GM18909 (cell line): ENCODE measurements around the gene ATP5PD.
A peak's percentile ranks its signal among the peaks of the same experiment; 100 is the strongest.
"Not testable (repeated sequence)": the region's sequence is repeated elsewhere in the genome, so short reads cannot be mapped to it uniquely, and the experiment has no call there.

Source experiments
- ATAC-seq: cut with Tn5 transposase; IDR thresholded peaks from one replicate; pipeline ENCODE4 v1.9.1; 2021; ENCODE audit warnings: mild to moderate bottlenecking; ENCODE audit not compliant: unreplicated experiment, poor library complexity

ATP5PD gene

DNA sequence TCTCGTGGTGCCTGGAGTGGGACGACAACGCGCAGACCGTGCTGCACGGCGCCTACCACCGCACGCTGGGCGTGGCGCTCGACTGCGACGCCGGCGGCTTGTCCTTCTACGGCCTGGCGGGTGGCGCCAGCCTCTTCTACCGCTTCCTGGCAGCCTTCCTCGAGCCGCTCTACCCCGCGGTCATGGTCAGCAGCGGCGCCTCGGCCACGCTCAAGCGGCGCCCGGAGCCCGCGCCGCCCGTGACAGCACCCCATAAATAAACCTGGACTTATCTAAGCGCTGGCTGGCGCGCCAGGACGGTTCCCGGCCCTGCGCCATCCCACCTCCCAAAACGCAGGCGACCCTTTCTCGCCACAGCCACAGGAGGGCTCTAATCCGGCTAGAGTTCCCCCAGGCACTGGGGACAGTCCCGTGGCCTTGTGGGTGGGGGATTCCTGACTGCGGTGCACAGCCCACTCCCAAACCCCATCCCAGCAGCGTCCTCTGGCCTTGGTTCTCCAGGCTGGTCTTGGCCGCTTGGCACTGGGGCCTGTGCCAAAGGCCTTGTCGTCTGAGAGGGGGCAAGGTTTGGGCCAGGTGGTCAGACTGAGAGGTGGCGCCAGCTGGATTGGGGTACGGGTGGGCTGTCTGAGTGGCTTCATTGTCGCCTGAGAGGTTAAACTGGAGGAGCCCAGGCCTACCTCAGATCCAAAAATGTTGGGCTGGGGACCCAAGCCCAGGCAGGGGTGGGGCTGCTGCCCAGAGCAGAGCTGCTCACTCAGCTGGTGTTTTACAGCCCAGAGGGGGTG lies 30.9 kb upstream of the ATP5PD start:
- peak; percentile 44 for ATAC-seq

DNA sequence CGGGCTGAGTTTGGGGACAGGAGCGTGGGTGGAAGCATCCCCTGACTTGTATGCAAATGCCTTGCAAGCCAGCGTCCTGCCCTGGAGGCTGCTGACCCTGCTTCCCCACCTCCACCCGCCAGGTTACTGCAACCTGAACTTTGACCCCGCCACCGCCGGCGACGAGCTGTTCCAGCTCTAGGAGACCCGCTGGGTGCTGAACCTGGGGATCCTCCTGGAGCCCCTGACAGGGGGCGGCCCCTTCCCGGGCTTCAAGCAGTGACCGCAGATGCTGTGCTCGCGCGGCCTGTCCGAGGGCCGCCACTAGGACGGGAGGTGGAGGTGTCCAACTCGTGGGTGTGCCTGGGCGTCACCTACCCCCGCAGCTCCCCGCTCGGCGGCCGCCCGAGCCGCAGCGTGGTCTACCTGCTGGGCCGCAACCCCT lies 30.3 kb upstream of the ATP5PD start:
- ATAC-seq: no peak

DNA sequence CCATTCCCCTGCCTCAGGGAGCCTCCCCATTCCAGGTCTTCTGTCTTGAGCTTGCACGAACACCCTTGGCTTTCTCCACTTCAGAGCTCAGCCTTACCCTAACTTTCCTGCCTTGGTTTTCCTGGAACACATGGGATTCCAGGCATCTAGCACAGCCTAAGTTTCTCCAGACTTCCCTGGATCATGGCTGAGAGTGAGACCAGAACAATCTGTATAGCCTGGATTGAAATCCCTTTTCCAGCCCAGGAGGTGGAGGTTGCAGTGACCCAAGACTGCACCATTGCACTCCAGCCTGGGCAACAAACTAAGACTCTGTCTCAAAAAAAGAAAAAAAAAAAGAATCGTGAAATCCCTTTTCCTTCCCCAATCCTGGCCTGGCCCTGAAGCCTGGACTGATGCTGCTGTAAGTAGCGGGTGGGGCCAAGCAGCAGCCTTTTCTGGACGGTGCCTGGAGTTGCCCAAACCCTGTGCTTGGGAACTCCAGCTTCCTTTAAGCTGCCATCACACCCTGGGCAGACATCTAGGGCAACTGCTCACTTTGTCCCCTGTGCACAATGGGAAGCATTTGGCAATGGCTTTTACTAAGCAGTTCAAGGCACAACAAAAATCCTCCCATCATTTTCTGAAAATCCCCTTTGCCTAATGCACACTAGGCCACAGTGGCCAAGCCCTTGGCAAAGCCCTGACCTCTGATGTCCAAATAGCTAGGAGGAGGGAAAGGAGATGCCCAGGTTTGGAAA lies 29.0 kb upstream of the ATP5PD start:
- no peak for ATAC-seq

DNA sequence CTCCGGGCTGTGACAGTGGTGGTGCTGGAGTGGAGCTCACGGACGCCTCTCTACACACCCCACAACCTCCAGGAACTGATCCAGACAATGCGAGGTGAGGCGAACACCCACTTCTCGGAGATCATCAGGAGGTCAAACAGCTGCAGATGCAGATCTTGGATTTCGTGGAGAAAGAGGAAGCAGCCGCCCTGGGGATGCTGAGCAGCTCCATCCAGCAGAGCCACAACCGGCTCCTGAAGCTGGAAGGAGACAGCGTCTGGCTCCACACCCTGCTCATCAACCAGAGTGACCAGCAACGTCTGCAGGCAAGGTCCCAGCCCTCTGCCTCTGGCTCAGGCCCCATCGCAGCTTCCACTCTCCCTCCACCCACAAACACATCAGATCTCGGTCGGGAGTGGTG lies 27.8 kb upstream of the ATP5PD start:
- no peak for ATAC-seq

DNA sequence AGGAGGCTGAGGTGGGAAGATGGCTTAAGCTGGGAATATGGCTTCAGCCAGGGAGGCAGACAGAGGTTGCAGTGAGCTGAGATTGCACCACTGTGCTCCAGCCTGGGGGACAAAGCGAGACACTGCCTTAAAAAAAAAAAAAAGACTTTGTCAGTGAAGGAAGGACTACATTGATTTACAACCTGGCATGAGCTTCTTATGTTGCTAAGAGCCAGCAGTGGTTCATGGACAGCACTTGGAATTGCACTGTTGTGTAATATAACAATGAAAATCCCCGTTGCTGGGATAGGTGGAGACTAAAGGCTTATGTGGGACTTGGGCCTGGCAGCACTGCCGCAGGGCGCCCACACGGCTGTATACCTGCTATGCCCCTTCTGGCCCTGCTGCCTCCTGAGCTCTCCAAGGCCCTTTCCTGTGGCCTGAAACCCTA lies 26.9 kb upstream of the ATP5PD start:
- no peak for ATAC-seq

DNA sequence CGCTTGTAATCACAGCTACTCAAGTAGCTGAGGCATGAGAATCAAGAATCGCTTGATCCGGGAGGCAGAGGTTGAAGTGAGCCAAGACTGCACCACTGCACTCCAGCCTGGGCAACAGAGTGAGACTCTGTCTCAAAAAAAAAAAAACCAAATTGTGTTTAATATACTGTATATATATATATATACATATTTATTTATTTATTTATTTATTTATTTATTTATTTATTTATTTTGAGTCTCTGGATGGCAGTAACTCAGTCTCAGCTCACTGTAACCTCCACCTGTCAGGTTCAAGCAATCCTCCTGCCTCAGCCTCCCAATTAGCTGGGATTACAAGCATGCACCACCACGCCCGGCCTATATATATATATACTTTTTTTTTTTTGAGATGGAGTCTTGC lies 26.1 kb upstream of the ATP5PD start:
- ATAC-seq: not testable (repeated sequence)

DNA sequence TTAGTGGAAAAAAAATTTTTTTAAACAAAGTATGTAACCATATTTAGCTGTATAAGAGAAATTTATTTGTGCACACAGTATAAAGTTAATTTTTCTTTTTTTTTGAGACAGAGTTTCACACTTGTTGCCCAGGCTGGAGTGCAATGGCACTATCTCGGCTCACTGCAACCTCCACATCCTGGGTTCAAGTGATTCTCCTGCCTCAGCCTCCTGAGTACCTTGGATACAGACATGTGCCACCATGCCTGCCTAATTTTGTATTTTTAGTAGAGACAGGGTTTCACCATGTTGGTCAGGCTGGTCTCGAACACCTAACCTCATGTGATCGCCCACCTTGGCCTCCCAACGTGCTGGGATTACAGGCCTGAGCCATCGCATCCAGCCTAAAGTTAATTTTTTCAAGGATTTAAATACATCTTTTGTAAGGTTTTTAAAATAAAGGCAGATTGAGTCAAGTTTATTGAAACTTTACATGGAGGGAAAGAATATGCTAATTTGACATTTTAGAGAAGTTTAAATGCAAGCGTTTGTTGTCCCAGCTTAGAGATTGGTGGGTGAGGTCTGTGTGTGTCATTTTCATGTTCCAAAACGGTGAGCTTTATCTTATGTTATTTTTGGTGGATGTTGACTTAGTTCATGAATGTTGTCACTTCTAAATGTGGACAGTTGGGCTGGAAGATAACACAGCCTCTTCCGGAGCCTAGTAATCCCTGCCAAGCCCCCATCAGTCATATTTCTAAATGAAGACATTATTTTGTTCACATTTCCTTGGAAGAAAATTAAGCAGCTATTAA lies 24.9 kb upstream of the ATP5PD start:
- not testable (repeated sequence) for ATAC-seq

DNA sequence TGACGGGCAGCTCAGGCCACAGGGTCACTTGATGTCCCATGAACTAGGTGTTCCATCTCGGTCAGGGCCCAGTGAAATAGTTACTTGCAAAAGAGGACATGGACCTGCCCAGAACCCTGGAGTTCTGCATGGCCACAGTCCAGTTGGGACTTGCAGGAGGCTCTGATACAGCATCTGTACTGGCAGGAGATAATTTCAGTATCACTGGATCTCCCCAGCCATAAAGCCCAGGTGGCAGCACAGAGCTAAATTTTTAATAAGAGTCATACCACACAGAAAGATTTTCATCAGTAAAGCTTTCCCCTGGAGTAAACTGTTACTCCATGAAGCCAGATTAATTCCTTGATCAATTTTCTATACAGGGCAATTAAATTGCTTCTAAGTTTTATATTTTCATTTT lies 23.0 kb upstream of the ATP5PD start:
- no peak for ATAC-seq

DNA sequence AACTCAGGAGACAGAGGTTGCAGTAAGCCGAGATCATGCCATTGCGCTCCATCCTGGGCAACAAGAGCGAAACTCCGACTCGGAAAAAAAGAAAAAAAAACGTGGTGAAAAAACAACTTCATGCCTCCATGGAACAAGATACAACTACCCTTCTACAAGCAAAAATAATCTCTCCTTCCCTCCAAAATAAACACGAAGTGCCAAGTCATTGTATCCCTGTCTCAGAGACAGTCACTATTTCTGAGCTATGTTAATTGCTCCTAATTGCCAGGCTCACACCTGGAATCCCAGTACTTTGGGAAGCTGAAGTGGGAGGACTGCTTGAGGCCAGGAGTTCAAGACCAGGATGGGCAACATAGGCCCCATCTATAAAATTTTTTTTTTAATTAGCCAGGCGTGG lies 22.0 kb upstream of the ATP5PD start:
- ATAC-seq: no peak

DNA sequence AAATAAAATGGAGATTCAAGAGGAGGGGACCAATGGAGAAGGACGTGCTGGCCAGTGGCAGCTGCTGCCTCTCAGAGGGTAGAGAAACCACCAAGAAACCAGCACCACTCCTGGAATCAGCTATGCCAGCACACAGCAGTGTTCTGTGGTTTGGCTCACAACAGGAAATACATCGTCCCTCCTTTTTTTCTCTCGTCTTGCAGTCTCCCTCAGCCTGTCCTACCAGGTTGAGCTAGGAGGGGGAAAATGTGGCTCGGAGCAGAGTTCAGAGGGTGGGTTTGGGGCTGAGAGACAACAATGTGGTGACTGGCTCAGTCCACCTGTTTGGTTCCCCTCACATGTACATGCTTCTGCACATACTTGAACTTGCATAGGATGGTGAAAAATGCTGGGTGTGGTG lies 21.1 kb upstream of the ATP5PD start:
- no peak for ATAC-seq

DNA sequence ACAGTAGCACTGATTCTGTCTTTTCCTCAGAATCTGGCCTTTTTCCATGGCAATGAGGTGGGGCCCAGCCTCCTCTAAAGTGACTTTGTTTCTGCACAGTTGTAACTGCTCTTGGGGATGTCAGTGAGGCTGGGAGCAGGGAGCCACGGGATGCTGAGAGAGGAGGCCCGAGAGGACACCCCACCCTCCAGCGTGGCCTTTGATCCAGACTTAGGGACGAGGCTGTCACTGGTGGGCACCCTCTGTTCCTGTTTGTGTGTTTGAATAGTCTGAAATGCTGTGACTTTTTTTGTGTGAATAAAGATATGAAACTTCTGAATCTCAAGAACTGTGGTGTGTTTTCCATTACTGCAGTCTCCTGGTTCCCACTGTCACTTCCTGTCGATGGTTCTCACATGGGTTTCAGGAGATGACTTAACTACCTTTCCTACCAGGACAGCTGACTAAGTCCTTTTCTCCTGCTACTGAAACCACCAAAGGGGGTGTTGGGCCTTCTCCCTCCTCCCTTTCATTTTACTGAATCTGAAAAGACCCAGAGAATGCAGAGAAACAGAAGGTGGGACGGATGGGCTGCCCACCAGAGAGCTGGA lies 18.9 kb upstream of the ATP5PD start:
- no peak for ATAC-seq

DNA sequence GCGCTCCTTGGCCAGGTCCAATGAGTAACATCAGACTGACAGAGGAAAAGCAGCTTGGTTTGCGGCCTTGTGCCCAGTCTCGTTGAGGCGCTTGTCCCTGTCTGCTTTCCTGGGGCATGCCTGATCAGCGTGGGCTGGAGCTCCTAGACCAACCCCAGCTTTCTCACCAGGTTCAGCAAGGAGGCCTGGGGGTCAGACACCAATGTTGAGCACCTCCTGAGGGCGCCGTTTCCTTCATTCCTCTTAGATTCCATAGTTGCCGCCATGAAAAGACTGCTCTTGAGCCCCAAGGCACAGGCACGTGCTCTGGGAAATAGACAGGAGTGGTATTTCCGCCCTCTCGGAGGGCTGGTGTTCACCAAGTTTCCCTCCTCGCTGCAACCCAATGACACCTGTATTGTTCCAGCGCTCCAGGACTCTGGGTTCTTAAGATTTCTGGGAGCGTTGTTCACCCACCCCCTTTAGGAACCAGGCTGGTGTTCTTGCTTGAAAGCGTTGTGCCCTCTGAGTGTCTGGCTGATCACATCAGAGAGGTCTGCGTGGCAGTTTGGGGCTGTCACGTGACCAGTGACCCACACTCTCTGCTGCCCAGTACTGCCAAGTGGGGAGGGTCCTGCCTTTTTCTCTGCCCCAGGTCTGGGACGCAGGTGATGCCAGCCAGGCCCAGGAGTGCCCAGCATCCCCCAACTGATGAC lies 18.2 kb upstream of the ATP5PD start:
- no peak for ATAC-seq

DNA sequence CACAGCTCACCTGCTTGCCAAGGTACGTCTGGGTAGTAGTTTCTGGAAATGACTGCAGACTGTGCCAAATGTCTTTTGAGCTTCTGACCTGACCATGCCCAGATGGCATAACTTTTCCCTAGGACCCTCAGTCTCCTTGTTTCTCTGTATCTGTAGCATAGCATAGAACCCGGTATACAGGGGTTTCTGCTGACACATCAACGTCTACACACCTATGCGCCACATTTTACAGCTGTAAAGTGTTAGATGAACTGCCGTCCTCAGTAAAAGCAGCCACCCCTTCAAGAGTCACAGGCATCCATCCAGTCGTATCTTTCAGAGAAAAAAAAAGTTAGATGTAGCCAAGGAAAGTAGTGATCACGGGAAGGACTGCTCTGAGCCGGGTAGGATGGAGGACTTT lies 17.7 kb upstream of the ATP5PD start:
- no peak for ATAC-seq

DNA sequence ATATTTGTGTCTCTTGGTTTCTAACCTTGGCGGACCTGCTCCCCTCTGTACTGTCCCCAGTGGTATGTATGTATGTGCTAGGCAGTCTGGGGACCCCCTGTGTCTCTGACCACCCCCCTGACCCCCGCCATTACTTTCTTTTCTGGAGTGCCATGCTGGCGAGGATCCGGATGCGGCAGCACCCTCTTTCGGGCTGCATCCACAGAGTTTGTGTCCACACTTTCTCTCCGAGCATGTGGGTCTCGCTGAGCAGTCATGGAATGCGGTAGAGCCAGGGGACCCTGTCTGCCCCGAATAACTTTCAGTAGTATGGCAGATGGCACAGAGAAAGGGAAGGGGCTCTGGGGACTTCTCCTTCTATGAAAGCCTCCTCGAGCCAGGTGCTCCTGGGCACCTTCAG lies 17.3 kb upstream of the ATP5PD start:
- ATAC-seq: no peak

DNA sequence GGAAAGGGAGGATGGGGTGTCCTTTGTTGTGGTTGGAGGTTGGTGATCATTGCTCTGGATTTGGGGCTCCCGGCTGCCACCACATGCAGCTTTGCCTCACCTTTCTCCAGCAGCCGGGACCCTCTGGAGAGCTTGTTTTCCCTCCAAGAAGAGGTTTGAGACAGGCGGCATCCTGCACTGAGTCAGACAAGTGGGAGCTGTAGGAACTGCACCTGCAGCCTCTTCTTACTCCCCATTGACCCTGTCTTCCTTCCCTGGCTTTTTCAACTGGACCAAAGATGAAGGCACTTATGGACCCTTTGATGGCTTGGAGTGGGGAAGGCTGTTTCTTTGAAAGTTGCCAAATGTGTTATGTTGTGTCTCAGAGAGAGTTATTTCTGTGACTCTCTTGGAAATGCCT lies 16.9 kb upstream of the ATP5PD start:
- no peak for ATAC-seq

DNA sequence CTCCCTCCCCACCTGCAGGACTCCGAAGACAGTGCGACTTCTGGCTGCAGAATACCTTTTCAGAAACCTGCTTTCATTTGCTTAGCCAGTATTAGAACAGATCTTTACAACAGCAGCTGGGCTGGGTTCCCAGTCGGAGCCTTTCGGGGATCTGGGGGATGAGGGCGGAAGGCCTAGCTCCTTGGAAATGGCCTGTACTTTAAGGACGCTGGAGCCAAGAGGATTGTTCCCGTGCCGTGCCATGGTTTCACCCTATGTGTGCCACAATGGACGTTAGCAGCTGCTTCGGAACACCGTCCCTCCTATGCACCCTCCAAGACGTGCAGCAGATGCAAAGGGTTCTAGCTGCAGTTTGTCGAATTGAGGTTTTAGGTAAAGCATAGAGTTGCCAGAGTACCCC lies 16.4 kb upstream of the ATP5PD start:
- ATAC-seq: no peak

DNA sequence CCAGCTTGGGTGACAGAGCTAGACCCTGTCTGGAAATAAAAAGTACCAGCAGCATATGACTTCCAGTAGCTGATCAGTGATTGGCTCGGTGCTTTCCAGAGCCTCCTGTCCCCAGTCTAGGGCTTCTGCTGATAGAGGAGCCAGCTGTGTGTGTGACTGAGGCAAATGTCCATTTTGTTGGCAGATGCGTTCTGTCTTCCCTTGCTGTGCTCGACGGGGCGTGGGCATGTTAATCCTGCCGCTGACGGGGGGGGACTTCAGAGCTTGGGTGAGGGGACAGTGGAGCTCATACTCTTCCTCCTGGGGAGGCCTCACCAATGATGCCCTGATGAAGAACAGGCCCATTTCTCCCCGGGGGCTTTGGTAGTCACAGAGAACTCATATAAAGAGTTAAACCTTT lies 14.8 kb upstream of the ATP5PD start:
- no peak for ATAC-seq

DNA sequence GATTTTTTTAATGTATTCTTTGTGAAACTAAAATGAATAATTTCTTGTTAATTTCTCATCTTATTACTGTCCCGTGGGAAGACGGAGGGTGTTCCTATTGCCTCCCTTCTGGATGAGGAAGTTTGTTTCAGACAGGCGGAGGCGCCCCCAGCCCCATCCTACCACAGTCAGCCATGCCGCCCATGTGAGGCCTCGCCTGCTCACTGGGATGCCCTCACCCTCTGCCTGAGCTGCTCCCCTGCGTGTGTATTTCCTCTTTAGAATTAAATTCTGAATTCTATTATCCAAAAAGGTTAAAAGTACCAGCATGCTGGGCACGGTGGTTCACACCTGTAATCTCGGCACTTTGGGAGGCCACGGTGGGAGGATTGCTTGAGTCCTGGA lies 14.3 kb upstream of the ATP5PD start:
- no peak for ATAC-seq

DNA sequence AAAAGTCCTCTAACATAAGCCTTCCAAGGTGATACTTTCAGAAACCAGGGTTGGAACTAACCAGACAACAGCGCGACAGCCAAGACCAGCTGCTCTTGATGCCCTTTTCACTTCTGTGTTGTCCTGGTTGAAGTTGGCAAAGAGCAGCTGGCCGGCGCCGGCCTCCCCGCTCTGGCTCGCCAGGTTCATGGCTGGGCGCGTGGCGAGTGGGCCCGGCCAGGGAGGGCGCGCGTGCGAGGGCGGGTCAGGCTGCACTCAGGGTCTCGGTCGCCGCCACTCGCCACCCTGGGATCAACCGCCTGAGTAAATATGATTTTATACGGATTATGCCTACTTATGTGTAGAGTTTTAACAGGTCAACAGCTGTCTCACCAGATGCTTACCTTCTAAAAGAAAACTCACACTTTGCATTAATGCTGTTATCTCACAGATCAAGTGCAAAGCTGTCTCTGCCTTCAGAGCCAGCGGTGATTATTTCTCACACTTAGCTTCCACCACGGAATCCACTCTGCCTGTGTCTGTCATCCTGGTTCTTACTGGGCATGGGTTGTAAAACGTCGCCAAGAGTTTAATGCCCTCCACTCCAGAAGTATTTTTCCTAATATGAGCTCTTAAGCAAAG lies 13.8 kb upstream of the ATP5PD start:
- no peak for ATAC-seq
